ENCODE results near the gene MTX1.
A peak's percentile ranks its signal among the peaks of the same experiment; 100 is the strongest.
"Not testable (repeated sequence)": the region's sequence is repeated elsewhere in the genome, so short reads cannot be mapped to it uniquely, and the experiment has no call there.

The MTX1 gene

DNA sequence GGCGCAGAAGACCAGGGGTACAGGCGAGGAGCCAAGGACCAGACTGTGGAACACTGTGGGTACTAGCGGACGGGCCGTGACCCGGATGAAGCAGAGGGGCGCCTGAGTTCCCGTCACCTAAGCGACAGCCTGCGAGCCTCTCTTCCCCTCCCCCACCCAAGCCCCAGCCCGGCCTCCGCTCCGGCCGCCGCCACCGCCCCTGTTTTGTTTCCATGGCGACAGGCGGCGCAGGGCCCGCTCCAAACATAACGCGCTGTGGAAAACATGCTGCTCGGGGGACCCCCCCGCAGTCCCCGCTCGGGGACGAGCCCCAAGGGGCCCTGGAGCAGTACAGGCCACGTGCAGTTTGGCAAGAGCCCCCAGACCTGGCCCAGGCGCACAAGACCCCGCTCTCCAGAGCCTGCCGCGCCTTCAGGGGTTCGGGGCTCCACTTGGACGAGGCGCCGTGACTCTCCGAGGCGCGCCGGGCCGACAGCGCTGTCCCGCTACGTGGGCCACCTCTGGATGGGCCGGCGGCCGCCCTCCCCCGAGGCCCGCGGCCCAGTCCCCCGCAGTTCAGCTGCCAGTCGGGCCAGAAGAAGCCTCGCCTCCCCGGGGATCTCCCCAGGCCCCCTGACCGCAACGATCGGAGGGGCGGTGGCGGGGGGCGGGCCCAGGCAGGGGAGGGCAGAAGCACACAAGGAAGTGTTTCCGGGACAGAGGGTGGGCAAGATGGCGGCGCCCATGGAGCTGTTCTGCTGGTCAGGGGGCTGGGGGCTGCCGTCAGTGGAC lies at the start of gene MTX1:
TSS of gene MTX1 (plus strand) at position 155 of the 771 bp plus-strand sequence. CDS start at position 265, 110 bp downstream.
- no peak for TF ChIP-seq CTCF (IDR thresholded peaks at IDR 0.05; ENCODE audit: control insufficient read depth, insufficient read depth, low read depth, low read length, missing control alignments)
- no peak for DNase-seq (ENCODE audit: low read depth)
- peak within 1 kb of the TSS; percentile 83 for H3K4me3 ChIP-seq (ENCODE audit: control insufficient read depth, low read depth, low read length)

DNA sequence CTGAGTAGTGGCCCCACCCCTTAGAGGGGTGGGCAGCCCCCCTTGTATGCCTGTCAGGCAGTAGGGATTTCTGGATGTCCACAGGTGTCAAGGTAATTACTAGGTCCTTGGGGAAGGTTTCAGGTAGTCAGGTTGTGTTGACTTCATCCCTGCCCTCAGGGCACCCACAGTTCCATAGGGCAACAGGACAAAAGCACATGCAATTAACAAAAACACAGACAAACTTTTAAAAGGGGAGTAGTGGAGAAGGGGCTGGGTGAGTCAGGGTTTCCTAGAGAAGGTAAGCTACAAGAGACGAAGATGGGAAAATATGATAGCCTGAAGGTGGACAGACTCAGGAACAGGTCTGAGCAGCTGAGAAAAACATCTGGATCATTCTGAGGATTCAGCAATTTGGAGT lies 49.5 kb upstream of the MTX1 start:
- no peak overlapping the region for H3K4me3 ChIP-seq (ENCODE audit: control insufficient read depth, low read depth, low read length)
- no peak for TF ChIP-seq CTCF (IDR thresholded peaks at IDR 0.05; ENCODE audit: control insufficient read depth, insufficient read depth, low read depth, low read length, missing control alignments)
- DNase-seq (ENCODE audit: low read depth): no peak

DNA sequence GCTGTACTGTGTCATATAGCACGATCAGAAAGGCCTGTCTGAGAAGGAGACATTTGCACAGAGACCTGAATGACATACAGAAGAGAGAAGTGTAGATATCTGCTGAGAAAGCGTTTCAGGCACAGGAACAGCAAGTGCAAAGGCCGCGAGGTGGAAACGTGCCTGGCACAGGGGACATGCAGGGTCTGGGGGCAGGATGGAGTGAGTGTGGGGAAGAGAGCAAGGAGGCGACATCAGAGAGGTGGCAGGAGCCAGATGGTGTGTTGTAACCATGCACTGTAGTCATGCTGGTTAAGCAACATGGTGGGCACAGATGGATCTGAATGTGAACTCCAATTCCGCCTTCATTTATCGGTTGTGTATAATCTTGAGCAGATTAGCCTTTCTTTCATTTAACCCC lies 48.4 kb upstream of the MTX1 start:
- TF ChIP-seq CTCF (IDR thresholded peaks at IDR 0.05; ENCODE audit: control insufficient read depth, insufficient read depth, low read depth, low read length, missing control alignments): no peak
- no peak overlapping the region for H3K4me3 ChIP-seq (ENCODE audit: control insufficient read depth, low read depth, low read length)
- no peak for DNase-seq (ENCODE audit: low read depth)

- DNase-seq (ENCODE audit: low read depth); H3K4me3 ChIP-seq (ENCODE audit: control insufficient read depth, low read depth, low read length): not testable (repeated sequence)
Observed at GRCh38 chr1:155162631-155163030, 45.9 kb upstream of the MTX1 start.

GRCh38 chr1:155163785-155164184 lies 44.7 kb upstream of the MTX1 start:
- not testable (repeated sequence) for H3K4me3 ChIP-seq (ENCODE audit: control insufficient read depth, low read depth, low read length); DNase-seq (ENCODE audit: low read depth)

GRCh38 chr1:155164625-155165024 lies 43.9 kb upstream of the MTX1 start:
- H3K4me3 ChIP-seq (ENCODE audit: control insufficient read depth, low read depth, low read length); DNase-seq (ENCODE audit: low read depth): not testable (repeated sequence)

DNA sequence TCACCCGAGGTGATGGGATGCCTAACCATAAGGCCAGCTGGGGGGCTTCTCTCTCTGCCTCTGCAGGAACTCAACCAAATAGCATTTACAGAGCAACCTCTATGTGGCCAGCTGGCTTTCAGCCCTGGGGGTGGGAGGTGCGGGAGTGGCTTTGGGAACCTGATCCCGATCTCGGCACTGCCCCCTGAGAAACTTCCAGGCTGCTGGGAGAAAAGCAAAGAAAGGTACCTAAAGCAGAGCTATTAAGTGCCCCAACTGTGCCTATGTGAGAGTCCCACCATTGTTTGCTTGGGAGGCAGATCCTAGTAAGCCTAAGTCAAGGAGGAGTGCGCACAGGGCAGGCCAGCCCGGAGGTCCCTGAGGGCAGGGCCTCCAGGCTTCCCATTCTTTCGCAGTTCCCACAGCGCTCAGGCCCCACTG lies 42.4 kb upstream of the MTX1 start:
- TF ChIP-seq CTCF (IDR thresholded peaks at IDR 0.05; ENCODE audit: control insufficient read depth, insufficient read depth, low read depth, low read length, missing control alignments): no peak
- DNase-seq (ENCODE audit: low read depth): no peak
- H3K4me3 ChIP-seq (ENCODE audit: control insufficient read depth, low read depth, low read length): no peak overlapping the region

DNA sequence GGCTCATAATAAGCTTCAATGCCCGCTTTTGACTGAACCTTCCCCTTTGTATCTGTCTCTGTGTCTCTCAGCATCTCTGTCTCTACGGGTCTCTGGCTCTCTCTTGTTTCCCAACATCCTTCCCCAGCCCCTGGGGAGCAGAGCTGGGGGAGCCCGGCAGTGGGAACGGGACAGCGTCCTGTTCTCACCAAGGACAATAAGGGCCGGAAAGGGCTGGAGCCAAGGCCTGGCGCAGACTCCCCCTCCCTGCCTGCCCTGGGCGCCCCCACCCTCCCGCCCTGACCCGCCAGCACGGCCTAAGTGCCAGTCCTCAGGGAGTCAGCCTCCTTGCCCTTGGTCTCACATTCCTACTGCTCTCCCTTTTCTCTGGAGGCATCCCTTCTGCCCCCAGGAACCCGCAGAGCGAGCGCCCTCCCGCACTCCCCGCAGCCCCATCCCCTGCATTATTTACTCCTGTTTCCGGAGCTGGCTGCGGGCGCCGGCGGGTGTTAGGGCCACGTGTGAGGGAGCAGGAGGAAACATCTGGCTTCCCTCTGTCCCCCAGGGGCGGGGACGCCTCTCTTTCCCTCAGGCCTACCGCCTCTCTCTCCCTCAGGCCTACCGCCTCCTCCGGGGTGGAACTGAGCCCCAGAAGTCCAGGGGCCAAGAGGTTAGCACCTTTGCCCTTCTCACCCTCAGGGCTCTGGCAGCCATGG lies 41.9 kb upstream of the MTX1 start:
- TF ChIP-seq CTCF (IDR thresholded peaks at IDR 0.05; ENCODE audit: control insufficient read depth, insufficient read depth, low read depth, low read length, missing control alignments): no peak
- no peak overlapping the region for H3K4me3 ChIP-seq (ENCODE audit: control insufficient read depth, low read depth, low read length)
- DNase-seq (ENCODE audit: low read depth): no peak

Measured in AG09309 (cell line).